Liver (tissue), 9 donors: ENCODE measurements around the gene CD2. TPM values are rescaled to one million over a fixed set of nuclear protein-coding genes. Genes with fewer than 3 reads are reported as not detected.

Experiments used
- DNase-seq: peaks from one replicate; pipeline ENCODE4 v3.0.0-alpha.2; 2017; ENCODE audit warnings: low spot score
- H3K27ac ChIP-seq, 2 donors: one replicate each; pipeline ENCODE4 v1.7.0; 2013; ENCODE audit warnings: inconsistent platforms in 2 of 2, low read length in 2 of 2, control low read depth in 1 of 2, low read depth in 1 of 2, mild to moderate bottlenecking in 1 of 2
- H3K27me3 ChIP-seq, 4 donors: one replicate each; pipeline versions ENCODE4 v1.6.1 to v1.7.0; 2013; ENCODE audit warnings: low read length in 3 of 4, inconsistent platforms in 1 of 4, mild to moderate bottlenecking in 1 of 4, moderate library complexity in 1 of 4; ENCODE audit not compliant: control insufficient read depth in 4 of 4, insufficient read depth in 4 of 4
- H3K36me3 ChIP-seq, 4 donors: one replicate each; pipeline versions ENCODE4 v1.6.1 to v1.7.0; 2013; ENCODE audit warnings: low read length in 3 of 4, mild to moderate bottlenecking in 3 of 4, low read depth in 1 of 4, moderate library complexity in 1 of 4; ENCODE audit not compliant: control insufficient read depth in 4 of 4, insufficient read depth in 3 of 4
- H3K4me1 ChIP-seq, 4 donors: one replicate each; pipeline versions ENCODE4 v1.6.1 to v1.7.0; 2013; ENCODE audit warnings: low read length in 3 of 4, mild to moderate bottlenecking in 3 of 4, moderate library complexity in 1 of 4; ENCODE audit not compliant: control insufficient read depth in 4 of 4, insufficient read depth in 4 of 4
- H3K4me3 ChIP-seq, 3 donors: one replicate each; pipeline versions ENCODE4 v1.6.1 to v1.7.0; 2013; ENCODE audit warnings: low read length in 3 of 3, control low read depth in 1 of 3, low read depth in 1 of 3, mild to moderate bottlenecking in 1 of 3
- H3K9ac ChIP-seq, 2 donors: one replicate each; pipeline ENCODE4 v1.7.0; 2013; ENCODE audit warnings: low read length in 2 of 2, mild to moderate bottlenecking in 2 of 2, moderate library complexity in 2 of 2, control low read depth in 1 of 2, low read depth in 1 of 2
- H3K9me3 ChIP-seq, 4 donors: one replicate each; pipeline versions ENCODE4 v1.6.1 to v1.7.0; 2013; ENCODE audit warnings: low read length in 3 of 4; ENCODE audit not compliant: control insufficient read depth in 4 of 4
- ATF3 ChIP-seq: IDR thresholded peaks from 2 replicates; pipeline ENCODE4 v1.6.1; 2016; ENCODE audit warnings: antibody characterized with exemption
- CTCF ChIP-seq: fragments of 150-350 bp; IDR thresholded peaks from 2 replicates; pipeline ENCODE4 v1.5.1; 2017; ENCODE audit warnings: improper control_type of control experiment, low read depth, low read length; ENCODE audit not compliant: missing input control
- EGR1 ChIP-seq, 2 donors: IDR thresholded peaks; 2 replicates each; pipeline ENCODE4 v1.6.1; 2016 to 2018; ENCODE audit warnings: antibody characterized with exemption in 2 of 2, low read depth in 2 of 2
- FOXA1 ChIP-seq: IDR thresholded peaks from 2 replicates; pipeline ENCODE4 v1.6.1; 2016; ENCODE audit warnings: antibody characterized with exemption
- FOXA2 ChIP-seq: IDR thresholded peaks from 2 replicates; pipeline ENCODE4 v1.6.1; 2016; ENCODE audit warnings: antibody characterized with exemption
- GABPA ChIP-seq, 2 donors: IDR thresholded peaks in 1 of 2; conservative IDR thresholded peaks in 1 of 2; 2 replicates each; pipeline ENCODE4 v1.6.1; 2016; ENCODE audit warnings: antibody characterized with exemption in 2 of 2, mild to moderate bottlenecking in 1 of 2, moderate library complexity in 1 of 2
- HNF4A ChIP-seq, 2 donors: conservative IDR thresholded peaks; 2 replicates each; pipeline ENCODE4 v1.6.1; 2016; ENCODE audit warnings: antibody characterized with exemption in 2 of 2, mild to moderate bottlenecking in 2 of 2
- HNF4G ChIP-seq: IDR thresholded peaks from 2 replicates; pipeline ENCODE4 v1.6.1; 2016; ENCODE audit warnings: antibody characterized with exemption
- JUND ChIP-seq, 2 donors: IDR thresholded peaks; 2 replicates each; pipeline ENCODE4 v1.6.1; 2016; ENCODE audit warnings: antibody characterized with exemption in 2 of 2
- MAX ChIP-seq: IDR thresholded peaks from 2 replicates; pipeline ENCODE4 v1.6.1; 2016; ENCODE audit warnings: antibody characterized with exemption
- NR2F2 ChIP-seq: IDR thresholded peaks from 2 replicates; pipeline ENCODE4 v1.6.1; 2016; ENCODE audit warnings: antibody characterized with exemption
- REST ChIP-seq: IDR thresholded peaks from 2 replicates; pipeline ENCODE4 v1.6.1; 2016; ENCODE audit warnings: antibody characterized with exemption, mild to moderate bottlenecking
- RXRA ChIP-seq, 2 donors: IDR thresholded peaks; 2 replicates each; pipeline ENCODE4 v1.6.1; 2017 to 2018; ENCODE audit warnings: antibody characterized with exemption in 2 of 2, mild to moderate bottlenecking in 1 of 2
- SP1 ChIP-seq: IDR thresholded peaks from 2 replicates; pipeline ENCODE4 v1.6.1; 2018; ENCODE audit warnings: antibody characterized with exemption, mild to moderate bottlenecking
- TAF1 ChIP-seq: conservative IDR thresholded peaks from 2 replicates; pipeline ENCODE4 v1.6.1; 2016; ENCODE audit warnings: antibody characterized with exemption, mild to moderate bottlenecking
- YY1 ChIP-seq: IDR thresholded peaks from 2 replicates; pipeline ENCODE4 v1.6.1; 2016; ENCODE audit warnings: antibody characterized with exemption, mild to moderate bottlenecking
- ZBTB33 ChIP-seq: IDR thresholded peaks from 2 replicates; pipeline ENCODE4 v1.6.1; 2016; ENCODE audit warnings: antibody characterized with exemption
- WGBS: extraction: QIAGEN DNeasy Blood & Tissue Kit; methylation state at CpG from one replicate; pipeline ENCODE4 v1.1.7; 2013; 5-methylcytosine and 5-hydroxymethylcytosine counted together
- polyA plus RNA-seq, 2 donors: library from polyadenylated mRNA; stranded (reverse) in 1 of 2; unstranded in 1 of 2; fragments of 200-250 nt in 1 of 2; fragments of >200 nt in 1 of 2; fragmentation: Nextera tagmentation in 1 of 2; extraction: Ambion mirVana in 1 of 2; gene quantifications; one replicate each; pipeline versions ENCODE4 v1.2.1 to v1.2.3, GENCODE V29; 2013 to 2015
- total RNA-seq, 2 donors: library from RNA; depleted of rRNA; stranded (reverse); fragments of >200 nt; gene quantifications; one replicate each; pipeline ENCODE4 v1.2.3, GENCODE V29; 2014
- donor health status: healthy.
- donor health status: healthy.
- donor health status: healthy.
- donor health status: healthy.
- donor health status: healthy.

CD2 gene
- total and polyA plus RNA-seq, 4 donors: 0.28 to 1.5 (median 0.89) TPM

GRCh38 chr1:116763787-116764465 is 9.7 kb downstream of the CD2 start (continued):
- TF ChIP-seq ATF3 (no peak), FOXA2 (no peak), RXRA (IDR thresholded peaks at IDR 0.05) (peak; percentile 44 to 83), NR2F2 (no peak), FOXA1 (no peak), HNF4G (no peak), SP1 (peak; percentile 48)

GRCh38 chr1:116764466-116764898 is 10.3 kb downstream of the CD2 start:
- WGBS: 86% methylated on average over 5 of the region's 5 CpGs
- H3K4me1 ChIP-seq: peaks cover 0 to 8% (median 6%) of the 10 kb centered on the region in 4 donors
- no peaks in the 10 kb centered on the region for H3K9me3 ChIP-seq
- no peak overlapping the region for H3K27ac ChIP-seq
- no peak for DNase-seq
- no peak for TF ChIP-seq YY1
- TF ChIP-seq EGR1 (IDR thresholded peaks at IDR 0.05; ENCODE audit: low read depth in 2 of 2): no peak
- no peak for TF ChIP-seq HNF4A (conservative IDR thresholded peaks at IDR 0.05)
- no peak for TF ChIP-seq GABPA (IDR thresholded peaks at IDR 0.05 in 1 of 2, conservative IDR thresholded peaks at IDR 0.05 in 1 of 2)
- H3K9ac ChIP-seq: no peak overlapping the region
- no peaks in the 10 kb centered on the region for H3K27me3 ChIP-seq
- H3K4me3 ChIP-seq: no peak overlapping the region
- no peaks in the 10 kb centered on the region for H3K36me3 ChIP-seq

GRCh38 chr1:116764906-116765862 is 11.0 kb downstream of the CD2 start:
- Histone ChIP-seq H3K9me3 (no peaks in the 10 kb centered on the region), H3K27me3 (no peaks in the 10 kb centered on the region), H3K4me1 (peaks cover 0 to 8% (median 6%) of the 10 kb centered on the region in 4 donors), H3K36me3 (no peaks in the 10 kb centered on the region), H3K27ac (no peak overlapping the region), H3K9ac (no peak overlapping the region), H3K4me3 (no peak overlapping the region)
- no peak for DNase-seq
- TF ChIP-seq SP1: no peak
- no peak for TF ChIP-seq REST
- TF ChIP-seq HNF4G: no peak
- TF ChIP-seq HNF4A (conservative IDR thresholded peaks at IDR 0.05): no peak
- TF ChIP-seq ZBTB33: no peak
- no peak for TF ChIP-seq EGR1 (IDR thresholded peaks at IDR 0.05; ENCODE audit: low read depth in 2 of 2)
- TF ChIP-seq FOXA1: no peak
- TF ChIP-seq JUND (IDR thresholded peaks at IDR 0.05): no peak
- TF ChIP-seq YY1: no peak
- no peak for TF ChIP-seq CTCF
- TF ChIP-seq MAX: no peak
- TF ChIP-seq ATF3: no peak
- no peak for TF ChIP-seq TAF1
- TF ChIP-seq NR2F2: no peak
- TF ChIP-seq FOXA2: no peak
- 91% methylated on average over 15 of the region's 15 CpGs for WGBS
